NAMALWA (cell line): ENCODE results near the gene TTC28.

Experiments
- DNase-seq: peaks from one replicate; pipeline ENCODE4 v3.0.0-alpha.2; 2015; ENCODE audit warnings: low spot score

Gene TTC28

DNA sequence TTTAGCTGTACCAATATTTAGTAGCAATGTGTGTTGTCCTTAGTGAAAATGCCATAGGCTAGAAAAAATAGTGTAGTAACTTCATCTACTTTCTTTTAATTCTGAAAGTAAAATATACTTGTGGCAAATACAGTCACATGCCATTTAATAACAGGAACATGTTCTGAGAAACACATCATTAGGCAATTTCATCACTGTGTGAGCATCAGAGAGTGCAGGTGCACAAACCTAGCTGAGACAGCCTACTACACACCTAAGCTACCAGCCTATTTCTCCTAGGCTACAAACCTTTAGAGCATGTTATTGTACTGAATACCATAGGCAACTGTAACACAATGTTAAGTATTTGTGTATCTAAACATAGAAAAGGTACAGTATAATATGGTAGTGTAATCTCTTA is 633.5 kb downstream of the TTC28 start:
- DNase-seq, result no peak

DNA sequence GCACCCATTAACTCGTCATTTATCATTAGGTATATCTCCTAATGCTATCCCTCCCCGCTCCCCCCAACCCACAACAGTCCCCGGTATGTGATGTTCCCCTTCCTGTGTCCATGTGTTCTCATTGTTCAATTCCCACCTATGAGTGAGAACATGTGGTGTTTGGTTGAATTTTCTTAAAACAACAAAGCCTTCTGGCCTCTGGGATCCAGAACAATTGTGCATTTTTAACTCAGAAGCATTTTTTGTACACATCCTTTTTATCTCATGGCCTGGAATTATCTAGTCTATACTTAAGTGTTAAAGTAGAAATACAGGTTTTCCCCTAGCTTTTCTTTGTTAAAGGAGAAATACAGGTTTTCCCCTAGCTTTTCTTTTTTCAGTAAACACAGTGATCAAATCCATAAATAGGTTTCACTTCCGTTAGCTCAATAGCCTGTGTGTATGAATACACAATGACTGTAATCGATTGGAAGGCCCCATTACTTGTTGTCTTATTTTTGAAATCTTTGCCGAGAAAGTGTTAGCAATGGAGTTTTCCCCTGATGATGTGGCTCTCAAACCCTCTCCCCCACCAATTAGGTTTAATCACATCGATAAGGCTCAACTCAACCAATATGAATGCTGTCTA is 635.0 kb downstream of the TTC28 start:
- DNase-seq, result no peak

DNA sequence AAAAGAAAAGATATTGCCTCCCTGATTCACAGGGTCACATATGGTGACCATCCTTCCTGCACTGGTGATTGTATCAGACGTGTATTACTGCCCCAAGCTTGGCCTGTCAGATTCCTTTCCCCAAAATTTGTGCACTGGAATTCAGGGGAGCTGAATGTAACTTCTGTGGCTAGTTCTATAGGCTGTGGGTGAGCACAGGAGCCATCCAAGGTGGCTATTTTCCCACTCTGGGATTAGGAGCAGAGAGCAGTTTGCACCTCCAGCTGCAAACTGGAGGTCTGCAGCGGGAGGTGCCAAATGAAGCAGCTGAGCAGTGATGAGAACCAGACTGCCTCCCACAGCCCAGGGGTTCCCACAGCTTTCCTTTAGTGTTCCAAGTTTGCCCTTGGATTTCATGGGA is 636.4 kb downstream of the TTC28 start:
- DNase-seq, result no peak

DNA sequence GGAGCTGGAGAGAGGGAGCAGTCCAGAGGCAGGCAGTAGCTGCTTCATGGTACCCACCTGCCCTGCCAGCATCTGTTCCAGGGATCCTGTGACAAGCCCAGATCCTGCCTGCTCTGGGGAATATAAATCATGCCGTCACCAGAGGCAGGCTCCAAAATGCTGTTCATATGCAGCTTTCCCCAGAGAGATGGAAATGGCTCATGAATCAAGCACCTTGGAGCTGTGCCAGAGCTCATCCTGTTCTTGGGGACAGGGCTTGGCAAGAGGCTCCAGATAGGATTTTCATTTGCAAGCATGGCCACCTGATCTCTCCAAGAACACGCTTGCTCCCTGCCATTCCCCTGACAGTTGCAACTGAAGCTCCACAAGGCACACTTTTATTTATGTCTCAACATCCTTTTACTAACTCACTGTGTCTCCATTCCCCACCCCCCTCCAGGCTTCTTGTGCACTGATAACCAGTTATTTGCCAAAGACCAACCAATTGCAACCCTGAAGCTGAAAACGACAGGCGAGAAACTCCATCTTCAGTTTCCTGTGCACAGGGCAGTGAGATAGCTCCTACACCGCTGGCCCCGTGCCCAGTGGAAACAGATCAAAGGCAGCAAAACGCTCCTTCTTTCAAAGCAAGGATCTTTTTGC is 644.8 kb downstream of the TTC28 start:
- no peak for DNase-seq

DNA sequence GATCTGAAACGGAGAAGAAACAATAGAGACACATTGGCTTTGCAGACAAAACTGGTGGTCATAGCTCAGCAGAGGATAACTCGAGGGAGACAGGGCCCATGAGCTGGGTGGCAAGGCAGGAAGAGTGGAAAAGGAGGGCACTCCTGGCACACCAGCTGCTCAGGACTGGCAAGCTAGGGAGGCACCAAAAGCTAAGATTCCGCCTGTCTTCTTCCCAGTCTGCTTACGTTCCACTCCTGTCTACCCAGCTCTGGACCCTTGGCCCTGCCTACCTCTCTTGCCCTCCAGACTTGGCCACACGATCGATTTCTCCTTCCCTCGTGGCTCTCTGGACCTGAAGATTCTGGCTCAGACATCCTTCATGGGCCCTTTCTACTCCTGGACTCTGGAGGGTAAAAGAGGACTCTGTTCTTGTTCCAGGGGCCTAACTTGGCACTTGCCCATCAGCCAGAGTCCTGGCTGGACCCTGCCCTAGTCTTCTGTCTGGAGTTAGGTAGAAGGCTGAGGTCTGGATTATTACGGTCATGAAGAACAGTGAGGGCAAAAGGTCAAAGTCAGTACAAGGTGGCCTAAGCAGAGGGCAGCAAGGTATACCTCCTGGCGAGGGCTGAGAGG is 645.4 kb downstream of the TTC28 start:
- DNase-seq, result no peak

DNA sequence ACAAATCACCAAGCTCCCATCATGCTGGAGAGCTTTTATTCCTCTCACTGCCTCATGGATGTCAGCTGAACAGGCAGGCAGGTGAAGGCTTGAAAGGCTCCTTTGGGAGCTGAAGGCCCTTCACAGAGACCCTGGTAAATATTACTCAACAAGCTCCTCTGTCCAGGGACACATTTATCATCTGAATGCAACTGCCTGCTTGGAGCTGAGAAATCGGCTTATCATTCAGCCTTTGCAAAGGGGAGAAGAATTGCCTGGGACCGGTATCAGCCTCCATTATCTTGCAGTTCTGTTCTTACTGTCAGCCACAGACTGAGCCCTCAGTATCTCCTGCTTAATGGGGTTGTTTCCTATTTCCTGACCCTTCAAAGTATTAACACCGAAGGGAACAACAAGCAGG is 646.8 kb downstream of the TTC28 start:
- DNase-seq, result no peak

DNA sequence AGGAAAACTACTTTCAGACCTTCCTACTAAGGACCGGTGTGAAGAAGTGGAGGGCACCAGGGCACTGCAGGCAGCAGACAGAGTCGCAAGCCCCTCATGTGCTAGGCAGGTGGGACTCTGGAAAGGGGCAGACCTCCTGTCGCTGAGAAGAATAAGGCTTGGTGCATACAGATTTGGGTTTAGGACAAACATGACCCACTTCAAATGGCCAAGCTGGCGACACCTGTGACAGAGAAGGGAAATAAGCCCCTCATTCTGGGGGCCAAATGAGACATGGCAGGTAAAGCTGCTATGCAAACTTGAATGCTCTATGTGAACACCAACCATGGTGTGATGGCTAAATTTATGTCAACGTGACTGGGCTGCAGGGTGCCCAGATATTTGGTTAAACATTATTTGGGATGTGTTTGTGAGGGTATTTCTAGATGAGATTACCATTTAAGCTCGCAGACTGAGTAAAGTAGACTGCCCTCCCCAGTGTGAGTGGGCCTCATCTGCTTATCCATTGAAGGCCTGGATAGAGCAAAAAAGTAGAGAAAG is 648.2 kb downstream of the TTC28 start:
- no peak for DNase-seq

DNA sequence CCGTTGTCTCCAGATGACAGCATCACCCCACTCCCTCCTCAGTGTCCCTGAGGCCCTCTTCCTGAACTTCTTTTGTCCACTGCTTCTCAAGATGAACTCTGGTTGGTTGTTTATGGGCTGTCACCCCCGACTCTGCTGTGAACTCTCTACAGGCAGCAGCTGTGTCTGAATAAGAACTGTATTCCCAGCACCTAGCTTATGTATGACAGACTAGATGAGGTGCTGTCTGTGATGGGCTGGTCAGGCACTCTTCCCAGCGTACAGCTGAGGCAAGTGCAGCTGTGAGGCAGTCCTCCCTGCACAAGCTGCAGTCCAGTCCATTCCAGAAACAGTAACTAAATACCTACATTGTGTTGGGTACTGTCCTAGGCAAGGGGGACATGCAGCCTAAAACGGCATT is 649.2 kb downstream of the TTC28 start:
- DNase-seq, result no peak

DNA sequence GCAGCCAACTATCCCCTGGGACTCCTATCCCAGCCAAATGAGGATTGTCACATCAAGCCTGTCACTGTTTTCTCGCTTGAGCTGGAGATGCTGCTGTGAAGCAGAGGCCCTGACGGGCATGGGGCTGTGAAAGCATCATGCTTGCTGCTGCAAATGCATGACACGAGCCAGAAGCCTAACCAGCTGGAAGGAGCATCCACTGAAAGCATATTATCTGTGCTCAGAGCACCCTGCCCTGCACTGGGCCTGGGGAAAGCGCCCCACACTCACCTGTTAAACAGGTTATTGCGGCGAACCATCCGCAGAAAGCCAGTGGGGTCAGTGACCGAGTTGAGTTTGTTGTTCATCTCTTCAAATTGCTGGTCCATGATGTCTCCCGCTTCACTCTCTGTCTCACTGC is 649.7 kb downstream of the TTC28 start:
- no peak for DNase-seq

DNA sequence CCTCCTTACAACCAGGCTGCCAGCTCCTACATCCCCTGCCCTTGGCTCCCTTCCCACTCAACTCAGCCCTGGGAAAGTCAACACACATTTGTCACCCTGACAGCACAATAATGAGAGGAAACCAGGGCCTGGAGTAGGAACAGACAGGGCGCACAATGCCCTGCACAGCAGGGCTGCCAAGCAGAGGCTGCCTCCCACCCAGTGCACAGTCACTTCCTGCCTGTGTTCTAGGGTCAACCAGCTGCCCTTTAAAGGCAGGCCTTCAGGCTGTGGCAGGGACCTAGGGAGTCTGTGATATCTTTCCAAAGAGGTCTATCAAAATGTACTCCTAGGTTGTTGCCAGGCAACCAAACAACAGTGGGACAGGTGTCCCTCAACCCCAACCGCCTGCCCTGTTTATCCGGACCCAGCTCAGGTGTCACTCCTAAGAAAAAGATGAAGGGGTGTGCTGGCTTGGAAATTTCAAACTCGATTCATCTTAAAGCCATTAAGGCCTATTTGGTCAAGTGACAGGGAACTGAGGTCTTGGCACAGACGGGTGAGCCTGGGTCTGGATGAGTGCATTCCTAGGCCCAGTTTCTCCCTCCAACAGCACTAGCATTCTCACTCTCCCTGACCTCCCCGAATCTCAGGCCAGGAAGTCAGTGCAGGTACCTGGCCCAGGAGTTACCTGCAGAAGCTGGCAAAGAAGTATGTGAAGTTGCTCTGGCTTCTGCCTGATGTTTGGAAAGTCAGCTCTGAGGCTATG is 650.3 kb downstream of the TTC28 start:
- DNase-seq, result no peak

DNA sequence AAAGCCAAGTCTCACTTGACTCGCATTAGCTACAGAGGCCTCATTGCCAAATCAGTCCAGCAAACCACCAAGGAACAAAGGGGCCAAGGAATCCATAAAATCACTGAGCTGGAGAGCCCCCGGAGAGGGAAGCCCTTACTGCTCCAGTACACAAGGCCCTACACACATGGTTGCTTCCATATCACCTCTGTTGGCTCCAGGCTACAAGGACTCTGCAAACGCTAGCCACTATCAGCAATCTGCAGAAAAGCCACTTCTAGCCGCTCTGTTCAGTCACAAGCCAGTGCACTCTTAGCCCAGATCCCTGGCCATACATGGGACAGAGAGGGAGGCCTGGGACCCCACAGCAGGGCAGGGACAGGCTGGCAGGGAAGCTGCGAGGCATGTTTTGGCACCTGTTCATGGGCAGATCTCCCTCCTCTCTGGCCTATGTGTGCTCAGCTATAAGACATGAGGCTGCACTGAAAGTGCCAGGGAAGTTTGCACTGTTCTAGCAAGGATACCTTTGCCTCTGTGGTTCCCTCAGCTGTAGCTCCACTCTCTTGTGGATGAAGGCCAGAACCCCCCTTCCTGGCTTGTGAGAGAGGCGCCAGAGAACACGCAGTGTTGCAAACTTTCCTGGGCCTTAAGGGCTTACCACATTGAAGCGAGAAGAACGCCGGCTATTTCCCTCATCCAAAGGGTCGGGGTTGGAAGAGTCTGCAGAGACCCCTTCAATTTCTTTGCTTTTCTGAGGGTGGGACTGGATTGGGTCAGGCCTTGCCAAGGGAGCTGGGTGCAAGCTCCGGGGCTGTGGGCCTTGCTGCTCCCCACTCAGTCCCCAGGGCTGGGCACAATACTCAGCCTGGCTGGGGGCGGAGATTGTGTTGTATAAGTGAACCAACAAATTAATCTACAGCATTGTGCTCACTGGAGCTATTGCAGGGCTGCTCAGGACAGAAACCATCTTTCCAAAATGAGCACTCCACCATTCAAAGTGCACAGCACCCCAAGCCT is 651.9 kb downstream of the TTC28 start:
- no peak for DNase-seq

DNA sequence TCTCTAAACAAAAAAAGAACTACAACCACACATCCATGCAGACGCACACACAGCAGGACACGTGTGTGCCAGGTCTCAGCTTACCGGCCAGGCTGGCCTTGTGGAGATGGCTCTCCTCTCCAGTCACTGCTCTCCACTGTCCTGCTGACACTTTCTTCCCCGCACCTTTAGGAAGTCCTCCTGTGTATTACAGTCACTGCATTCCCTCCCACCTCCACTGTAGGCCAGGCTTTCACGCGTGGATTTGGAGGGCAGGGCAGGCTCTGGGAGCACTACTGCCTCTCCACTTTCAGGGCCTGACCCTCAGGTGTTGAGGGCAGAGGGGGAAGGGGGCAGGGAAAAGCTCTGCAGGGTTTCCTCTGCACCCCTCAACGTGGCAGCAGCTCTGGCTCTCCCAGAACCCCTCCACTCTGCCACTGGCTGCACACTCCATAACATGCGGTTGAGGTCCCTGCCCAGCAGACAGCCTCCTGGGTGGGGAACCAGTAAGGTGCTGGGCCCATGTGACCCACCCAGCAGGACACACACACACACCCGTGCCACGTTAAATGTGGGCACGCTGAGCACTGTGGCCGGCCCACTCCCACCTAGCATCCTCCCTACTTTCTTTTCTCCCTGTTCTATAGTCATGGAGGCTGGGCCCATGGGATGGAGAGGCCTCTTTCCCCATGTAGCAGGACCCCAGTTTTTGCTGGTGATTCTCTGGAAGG is 653.6 kb downstream of the TTC28 start:
- DNase-seq, result no peak

DNA sequence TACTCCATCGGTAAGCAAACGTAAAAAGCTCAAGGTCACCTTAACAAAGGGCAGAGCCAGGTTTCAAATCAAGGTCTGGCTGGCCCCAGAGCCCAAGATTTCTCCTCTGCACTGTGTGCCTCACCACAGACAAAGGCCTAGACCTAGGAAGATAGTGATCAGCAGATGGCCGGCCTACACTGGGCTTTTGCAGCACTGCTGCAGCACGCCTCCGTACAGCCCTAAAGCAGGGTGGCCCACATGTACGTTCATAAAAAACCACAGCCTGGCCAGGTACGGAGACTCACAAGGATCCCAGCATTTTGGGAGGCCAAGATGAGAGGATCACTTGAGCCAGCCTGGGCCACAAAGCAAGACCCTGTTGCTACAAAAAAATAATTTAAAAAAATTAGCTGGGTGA is 654.3 kb downstream of the TTC28 start:
- DNase-seq, result no peak

DNA sequence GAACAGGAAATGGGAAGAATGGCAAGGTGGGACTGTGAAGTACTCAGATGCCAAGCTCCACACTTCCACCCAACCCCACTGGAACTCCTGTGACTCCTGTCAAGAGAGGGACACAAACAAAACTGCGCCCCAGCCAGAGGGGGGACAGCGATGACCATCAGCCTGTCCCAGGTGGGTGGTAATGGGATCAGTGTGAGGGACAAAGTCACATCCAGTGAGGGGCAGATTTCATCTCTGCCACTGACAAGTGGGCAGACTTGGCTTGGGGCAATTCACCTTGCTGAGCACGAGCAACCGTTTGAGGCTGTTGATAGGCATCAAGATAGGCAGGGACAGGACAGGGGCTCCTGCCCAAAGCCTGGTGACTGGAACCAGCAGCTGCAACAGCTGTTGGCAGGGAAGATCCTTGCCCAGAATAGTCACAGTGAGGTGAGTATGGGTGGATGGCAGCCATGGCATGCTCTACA is 655.2 kb downstream of the TTC28 start:
- DNase-seq, result no peak

DNA sequence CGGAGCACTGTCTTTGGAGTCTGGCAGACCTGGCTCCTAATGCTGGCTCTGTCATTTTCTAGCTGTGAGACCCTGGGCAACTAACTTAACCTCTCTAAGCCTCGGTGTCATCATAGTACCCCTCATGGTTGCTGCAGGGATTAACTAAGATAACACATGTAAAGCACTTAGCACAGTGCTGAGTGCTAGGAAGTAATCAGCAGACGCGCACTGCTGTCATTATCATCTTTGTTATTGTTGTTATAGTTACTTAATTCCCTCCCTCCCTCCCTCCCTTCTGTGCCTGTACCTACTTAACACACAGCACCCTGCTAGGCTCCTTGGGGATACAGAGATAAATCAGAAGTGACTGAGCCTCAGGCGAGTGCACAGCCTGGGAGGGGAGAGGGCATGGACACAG is 655.9 kb downstream of the TTC28 start:
- DNase-seq, result no peak

DNA sequence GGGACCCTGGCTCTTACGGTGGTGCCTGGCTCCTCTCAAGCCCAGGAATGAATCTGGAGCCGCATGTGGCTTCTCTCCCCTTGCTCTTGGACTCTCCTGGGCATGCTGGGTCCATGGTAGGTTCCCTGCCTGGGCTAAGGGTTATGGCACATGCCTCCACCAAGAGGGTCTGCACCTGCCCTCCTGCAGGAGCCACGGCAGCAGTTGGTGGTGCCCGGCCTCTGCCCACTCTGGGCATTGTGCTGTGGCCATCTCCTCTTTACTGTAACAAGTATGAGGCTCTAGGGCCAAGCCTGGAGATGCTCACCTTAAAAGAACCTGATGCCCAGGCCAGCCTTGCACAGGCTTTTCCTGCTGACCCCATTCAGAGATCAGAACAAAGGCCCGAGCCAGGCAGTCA is 656.6 kb downstream of the TTC28 start:
- no peak for DNase-seq

DNA sequence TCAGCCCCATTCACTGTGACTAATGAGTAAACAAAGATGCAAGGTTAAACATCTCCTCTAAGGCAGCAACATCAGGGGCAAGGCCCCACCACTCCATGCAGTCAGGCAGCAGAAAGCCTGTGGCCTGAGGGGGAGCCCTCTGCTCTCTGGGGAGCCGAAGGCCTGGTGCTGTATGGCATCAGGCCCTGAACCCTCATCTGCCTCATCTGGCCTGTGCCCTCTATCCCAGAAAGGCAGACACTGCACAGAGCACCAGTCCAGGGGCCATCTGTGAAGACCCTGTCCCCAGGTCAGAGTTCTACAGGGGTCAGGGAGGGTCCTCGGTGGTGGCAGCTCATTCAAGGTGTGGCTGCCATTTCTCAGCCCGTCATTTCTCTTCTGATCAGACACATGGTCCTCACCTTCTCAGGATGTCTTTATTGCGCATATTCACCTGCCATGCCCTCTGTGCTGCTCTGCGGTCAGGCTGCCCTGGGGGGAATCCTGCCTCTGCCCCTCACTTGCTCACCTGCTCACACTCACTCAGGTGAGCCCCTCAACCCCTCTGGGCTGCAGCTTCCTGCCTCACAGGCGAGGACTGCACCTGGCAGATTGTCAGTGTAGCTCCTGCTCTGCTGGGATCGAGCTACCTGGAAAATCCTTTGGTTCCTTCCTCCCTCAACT is 657.5 kb downstream of the TTC28 start:
- DNase-seq, result no peak

DNA sequence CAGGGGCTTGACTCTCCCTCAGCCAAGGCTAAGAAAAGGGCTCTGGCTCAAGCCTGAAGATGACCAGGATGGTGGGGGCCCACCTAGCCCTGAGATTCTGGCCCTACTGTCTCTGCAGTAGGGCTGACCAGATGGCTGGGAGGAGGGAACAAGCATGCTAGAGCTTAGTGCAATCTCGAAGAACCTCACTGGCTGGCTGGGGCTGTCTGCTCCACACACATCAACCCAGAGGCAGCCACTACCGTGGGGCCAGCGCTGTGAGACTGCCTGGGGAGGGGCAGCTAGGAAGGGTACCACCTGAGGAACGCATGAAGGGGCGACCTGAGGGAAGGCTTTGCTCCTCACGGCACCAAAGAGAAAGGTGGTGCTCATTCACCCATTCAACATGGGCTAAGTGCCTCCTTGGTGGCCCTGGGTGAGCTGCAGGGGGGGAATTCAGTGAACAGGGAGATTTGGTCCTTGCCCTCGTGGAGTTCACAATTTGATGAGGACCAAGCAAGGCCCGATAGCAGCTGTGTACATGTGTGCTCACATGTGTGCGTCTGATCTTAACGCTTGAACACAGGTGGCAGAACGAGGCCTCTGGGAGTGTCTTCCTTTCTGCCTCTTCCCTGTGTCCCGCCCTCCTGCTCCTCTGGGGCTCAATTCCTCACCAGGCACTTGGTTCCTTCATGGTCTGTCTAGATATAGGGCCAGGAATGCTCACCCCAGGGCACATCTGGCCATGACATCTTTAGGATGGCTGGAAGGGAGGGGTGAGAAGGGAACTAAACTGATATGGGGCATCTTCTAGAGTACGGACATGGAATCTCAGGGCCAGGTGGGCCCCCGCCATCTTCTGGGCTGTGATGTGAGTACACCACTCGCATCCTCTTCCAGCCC is 658.3 kb downstream of the TTC28 start:
- DNase-seq, result no peak
